GM13977 (cell line): Measurements from ENCODE around the gene GIMAP2.

Experiments used
- DNase-seq: peaks from one replicate; pipeline ENCODE4 v3.0.0; 2012; ENCODE audit warnings: low spot score
- CTCF ChIP-seq: IDR thresholded peaks from 2 replicates; pipeline ENCODE4 v1.5.1; 2012; ENCODE audit warnings: mild to moderate bottlenecking, control low read depth; ENCODE audit not compliant: insufficient read depth; ENCODE audit errors: extremely low read depth, missing control alignments
- in situ Hi-C: fragments of 300-500 bp; cut with MboI; formaldehyde crosslinking; loops from one replicate; pipeline ENCODE4 v1.12.0; 2022; ENCODE audit warnings: low sequenced_read_pairs, low pct_unique_long_range_greater_than_20kb, mixed read lengths, inconsistent platforms; ENCODE audit not compliant: unreplicated experiment

GIMAP2 gene

GRCh38 chr7:150738591-150739001 lies 53.1 kb downstream of the GIMAP2 start:
- in situ Hi-C loops, result loop anchor here (10.0 kb wide), 1 partner anchor 284 kb away; the partner anchor contains the start of gene GIMAP8
- no peak for TF ChIP-seq CTCF
- no peak for DNase-seq

- no peak for TF ChIP-seq CTCF
- in situ Hi-C loops, result loop anchor here (10.0 kb wide), 1 partner anchor 284 kb away; the partner anchor contains the start of gene GIMAP8
- DNase-seq, result no peak
These were observed 53.5 kb downstream of the GIMAP2 start for GRCh38 chr7:150739033-150739432.

GRCh38 chr7:150740053-150740452 lies 54.5 kb downstream of the GIMAP2 start:
- no peak for TF ChIP-seq CTCF
- in situ Hi-C loops, result no loop called here
- DNase-seq, result no peak

GRCh38 chr7:150742286-150742968 lies 56.9 kb downstream of the GIMAP2 start:
- in situ Hi-C loops, result no loop called here
- no peak for DNase-seq
- TF ChIP-seq CTCF, result no peak
